ENCODE data around the gene DRD3.

DRD3 gene

DNA sequence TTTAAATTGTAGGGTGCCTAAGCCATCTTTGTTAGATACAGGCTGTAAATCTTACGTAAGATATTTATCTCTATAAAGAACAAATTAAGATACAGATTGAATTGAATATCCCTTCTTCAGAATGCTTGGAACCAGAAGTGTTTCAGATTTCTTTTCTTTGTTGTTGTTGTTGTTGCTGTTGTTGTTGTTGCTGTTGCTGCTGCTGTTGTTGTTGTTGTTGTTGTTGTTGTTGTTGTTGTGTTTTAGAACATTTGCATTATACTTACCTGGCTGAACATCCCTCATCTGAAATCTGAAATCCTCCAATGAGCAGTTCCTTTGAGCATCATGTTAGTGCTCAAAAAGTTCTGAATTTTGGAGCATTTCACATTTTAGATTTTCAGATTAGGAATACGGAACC is 95.7 kb downstream of the DRD3 start:
- intact Hi-C loops (cut with DNase I), result no loop called here
- no peak for DNase-seq

- intact Hi-C loops (cut with DNase I), result no loop called here
- no peak for DNase-seq
Measured at GRCh38 chr3:114081037-114081436, 97.8 kb downstream of the DRD3 start.

DNA sequence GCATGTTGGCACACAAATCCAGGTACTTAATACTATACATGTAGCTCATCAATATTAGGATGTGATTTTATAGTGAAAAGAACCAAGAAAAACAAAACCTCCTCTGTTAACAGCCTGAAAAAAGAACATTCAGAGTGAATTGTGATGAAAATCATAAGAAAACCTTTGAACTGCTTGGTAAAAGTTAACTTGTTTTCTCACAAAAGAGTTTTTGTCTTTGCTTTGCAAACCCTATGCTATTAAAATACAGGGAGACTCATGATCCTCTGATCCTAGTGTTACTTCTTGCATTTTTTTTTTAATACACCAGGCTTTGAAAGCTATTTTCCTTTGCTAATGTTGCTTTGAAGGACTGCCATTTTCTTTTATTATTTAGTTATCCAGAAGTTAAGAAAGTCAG is 98.7 kb downstream of the DRD3 start:
- DNase-seq, result no peak
- intact Hi-C loops (cut with DNase I), result no loop called here

- no peak for DNase-seq
- intact Hi-C loops (cut with DNase I), result no loop called here
Measured at GRCh38 chr3:114079761-114080160, 99.1 kb downstream of the DRD3 start.

GRCh38 chr3:114078126-114078525 is 100.7 kb downstream of the DRD3 start:
- DNase-seq, result no peak
- intact Hi-C loops (cut with DNase I), result no loop called here

Data from posterior cingulate gyrus (tissue), 11 donors.